GM12891 (cell line): ENCODE results near the gene IGFBP6.

Source experiments
- PAX5 ChIP-seq: IDR thresholded peaks from 2 replicates; pipeline ENCODE4 v1.6.1; 2011; ENCODE audit warnings: low read length, moderate library complexity, mild to moderate bottlenecking; ENCODE audit not compliant: insufficient read depth, severe bottlenecking
- POLR2A ChIP-seq: IDR thresholded peaks from 2 replicates; pipeline ENCODE4 v1.6.1; 2011; ENCODE audit warnings: low read depth, low read length, control low read depth
- POLR2AphosphoS5 ChIP-seq: IDR thresholded peaks from 2 replicates; pipeline ENCODE4 v1.6.1; 2011; ENCODE audit warnings: low read depth, low read length, control low read depth
- SPI1 ChIP-seq: IDR thresholded peaks from 2 replicates; pipeline ENCODE4 v1.6.1; 2011; ENCODE audit warnings: low read depth, low read length, control low read depth
- TAF1 ChIP-seq: IDR thresholded peaks from 2 replicates; pipeline ENCODE4 v1.6.1; 2011; ENCODE audit warnings: low read depth, low read length, control low read depth

DNA sequence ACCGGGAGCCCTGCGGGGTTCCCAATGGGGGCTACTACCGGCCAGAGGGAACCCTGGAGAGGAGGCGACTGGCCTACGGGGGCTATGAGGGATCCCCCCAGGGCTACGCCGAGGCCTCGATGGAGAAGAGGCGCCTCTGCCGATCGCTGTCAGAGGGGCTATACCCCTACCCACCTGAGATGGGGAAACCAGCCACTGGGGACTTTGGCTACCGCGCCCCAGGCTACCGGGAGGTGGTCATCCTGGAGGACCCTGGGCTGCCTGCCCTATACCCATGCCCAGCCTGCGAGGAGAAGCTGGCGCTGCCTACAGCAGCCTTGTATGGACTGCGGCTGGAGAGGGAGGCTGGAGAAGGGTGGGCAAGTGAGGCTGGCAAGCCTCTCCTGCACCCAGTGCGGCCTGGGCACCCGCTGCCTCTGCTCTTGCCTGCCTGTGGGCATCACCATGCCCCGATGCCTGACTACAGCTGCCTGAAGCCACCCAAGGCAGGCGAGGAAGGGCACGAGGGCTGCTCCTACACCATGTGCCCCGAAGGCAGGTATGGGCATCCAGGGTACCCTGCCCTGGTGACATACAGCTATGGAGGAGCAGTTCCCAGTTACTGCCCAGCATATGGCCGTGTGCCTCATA is 37.9 kb upstream of the IGFBP6 start:
- TF ChIP-seq POLR2A: no peak
- no peak for TF ChIP-seq TAF1
- no peak for TF ChIP-seq POLR2AphosphoS5
- TF ChIP-seq PAX5: no peak
- no peak for TF ChIP-seq SPI1
